Measurements from ENCODE around the gene AJM1. TPM values are rescaled to one million over a fixed set of nuclear protein-coding genes. Genes with fewer than 3 reads are reported as not detected.
"Not testable (repeated sequence)": the region's sequence is repeated elsewhere in the genome, so short reads cannot be mapped to it uniquely, and the experiment has no call there.

The AJM1 gene
- total RNA-seq, 2 donors from 2014 or later = 11.5 to 17.1 TPM

- H3K4me3 ChIP-seq = no peak overlapping the region
- H3K4me1 ChIP-seq = peaks cover 36% of the 10 kb centered on the region
- H3K27me3 ChIP-seq = peaks cover 5% of the 10 kb centered on the region
- peak overlapping the region; percentile 84 for H3K27ac ChIP-seq
- H3K9me3 ChIP-seq = no peaks in the 10 kb centered on the region
- H3K36me3 ChIP-seq = no peaks in the 10 kb centered on the region
- intact Hi-C loops (cut with DNase I) = loop anchor here (10.0 kb wide), 1 partner anchor 45 kb away; the partner anchor contains the start of genes CCDC183 and TMEM141
- no peak for TF ChIP-seq CTCF (IDR thresholded peaks at IDR 0.05)
- DNase-seq = no peak
- no peak overlapping the region for H3K9ac ChIP-seq (ENCODE audit: low read depth in 2 of 2, low read length in 2 of 2)
Measured at GRCh38 chr9:136839229-136840139, 2.8 kb upstream of the AJM1 start.

DNA sequence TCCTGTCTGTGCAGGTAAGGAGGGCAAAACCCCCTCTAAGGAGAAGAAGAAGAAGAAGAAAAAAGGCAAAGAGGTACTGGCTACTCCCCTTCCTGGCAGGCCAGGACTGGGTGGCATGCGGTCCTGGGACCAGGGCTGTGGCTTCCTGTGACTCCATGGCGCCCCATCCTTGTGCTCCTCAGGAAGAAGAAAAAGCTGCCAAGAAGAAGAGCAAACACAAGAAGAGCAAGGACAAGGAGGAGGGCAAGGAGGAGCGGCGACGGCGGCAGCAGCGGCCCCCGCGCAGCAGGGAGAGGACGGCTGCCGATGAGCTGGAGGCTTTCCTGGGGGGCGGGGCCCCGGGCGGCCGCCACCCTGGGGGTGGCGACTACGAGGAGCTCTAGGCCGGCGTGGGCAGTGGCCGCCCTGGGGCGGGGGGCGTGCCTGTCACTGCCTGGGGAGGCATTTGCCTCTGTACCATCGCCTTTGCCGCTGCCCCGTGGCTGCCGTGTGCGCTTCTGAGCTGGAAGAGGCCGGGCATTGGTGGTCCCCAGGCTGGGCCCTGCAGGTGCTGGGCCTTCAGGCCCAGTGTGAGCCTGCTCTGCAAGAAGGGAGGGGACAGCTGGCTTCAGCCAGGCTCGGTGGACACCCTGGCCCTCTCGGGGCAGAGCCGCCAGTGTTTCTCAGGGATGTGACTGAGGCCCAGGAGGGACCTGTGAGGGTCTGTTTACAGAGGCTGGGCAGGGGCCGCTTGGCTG is 2.0 kb upstream of the AJM1 start:
- no peak for TF ChIP-seq CTCF (IDR thresholded peaks at IDR 0.05)
- H3K9ac ChIP-seq (ENCODE audit: low read depth in 2 of 2, low read length in 2 of 2) = peak overlapping the region; percentile 35 to 46
- no peaks in the 10 kb centered on the region for H3K36me3 ChIP-seq
- H3K4me3 ChIP-seq = no peak overlapping the region
- no peak for DNase-seq
- H3K9me3 ChIP-seq = no peaks in the 10 kb centered on the region
- peaks cover 10% of the 10 kb centered on the region for H3K27me3 ChIP-seq
- H3K27ac ChIP-seq = peak overlapping the region; percentile 84
- intact Hi-C loops (cut with DNase I) = loop anchor here (10.0 kb wide), 1 partner anchor 46 kb away; the partner anchor contains the start of genes CCDC183 and TMEM141
- peaks cover 36% of the 10 kb centered on the region for H3K4me1 ChIP-seq

DNA sequence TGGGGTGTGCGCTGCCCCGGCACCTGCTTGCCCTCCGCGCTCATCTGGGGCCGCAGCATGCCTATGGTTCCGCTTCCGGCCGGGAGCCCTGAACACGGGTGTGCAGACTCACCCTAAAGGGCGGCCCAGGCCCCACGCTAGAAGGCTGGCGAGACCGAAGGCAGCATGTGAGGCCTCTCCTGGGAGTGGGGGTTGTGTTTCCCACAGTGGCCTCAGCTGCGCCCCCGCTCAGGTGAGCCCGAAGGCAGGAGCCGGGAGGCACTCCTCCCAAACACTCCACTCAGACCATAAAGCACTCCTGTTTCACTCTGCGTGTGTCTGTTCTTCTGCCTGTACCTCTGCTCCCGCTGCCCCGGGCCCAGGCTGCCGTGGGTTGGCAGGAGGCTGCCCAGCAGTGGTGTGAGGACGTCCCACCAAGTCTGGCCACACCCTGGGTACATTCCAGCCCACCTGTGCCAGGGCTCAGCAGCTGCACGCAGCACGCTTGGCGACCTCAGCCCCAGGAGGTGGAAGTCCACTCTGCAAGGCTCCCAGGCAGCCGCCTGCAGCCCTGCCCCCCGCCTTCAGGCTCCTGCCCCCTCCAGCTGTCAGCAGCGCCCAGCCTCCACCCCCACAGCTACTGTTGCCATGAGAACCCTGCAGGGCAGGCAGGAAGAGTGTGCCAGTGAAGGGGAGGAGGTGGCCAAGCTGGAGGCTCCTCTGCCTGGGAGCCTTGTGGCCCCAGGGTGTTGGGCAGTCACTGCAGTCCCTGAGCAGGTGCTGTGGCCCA is 1.2 kb upstream of the AJM1 start:
- intact Hi-C loops (cut with DNase I) = loop anchor here (10.0 kb wide), 1 partner anchor 46 kb away; the partner anchor contains the start of genes CCDC183 and TMEM141
- peak overlapping the region in 1 of 2 donors; percentile 46 for H3K9ac ChIP-seq (ENCODE audit: low read depth in 2 of 2, low read length in 2 of 2)
- H3K4me3 ChIP-seq = no peak overlapping the region
- peaks cover 15% of the 10 kb centered on the region for H3K27me3 ChIP-seq
- peak; percentile 86 for DNase-seq
- peaks cover 36% of the 10 kb centered on the region for H3K4me1 ChIP-seq
- no peak for TF ChIP-seq CTCF (IDR thresholded peaks at IDR 0.05)
- H3K36me3 ChIP-seq = no peaks in the 10 kb centered on the region
- H3K27ac ChIP-seq = peak overlapping the region; percentile 84
- H3K9me3 ChIP-seq = no peaks in the 10 kb centered on the region

GRCh38 chr9:136841646-136842379 is 465 bp upstream of the AJM1 start:
- Histone ChIP-seq H3K9ac (ENCODE audit: low read depth in 2 of 2, low read length in 2 of 2) (peak overlapping the region; percentile 1 to 44), H3K27ac (peak overlapping the region; percentile 84), H3K27me3 (peaks cover 19% of the 10 kb centered on the region), H3K4me1 (peaks cover 36% of the 10 kb centered on the region), H3K4me3 (peak overlapping the region; percentile 43)
- DNase-seq = peak; percentile 73
- H3K36me3 ChIP-seq, H3K9me3 ChIP-seq: not testable (repeated sequence)
- intact Hi-C loops (cut with DNase I) = loop anchor here (10.0 kb wide), 1 partner anchor 47 kb away; the partner anchor contains the start of genes CCDC183 and TMEM141

DNA sequence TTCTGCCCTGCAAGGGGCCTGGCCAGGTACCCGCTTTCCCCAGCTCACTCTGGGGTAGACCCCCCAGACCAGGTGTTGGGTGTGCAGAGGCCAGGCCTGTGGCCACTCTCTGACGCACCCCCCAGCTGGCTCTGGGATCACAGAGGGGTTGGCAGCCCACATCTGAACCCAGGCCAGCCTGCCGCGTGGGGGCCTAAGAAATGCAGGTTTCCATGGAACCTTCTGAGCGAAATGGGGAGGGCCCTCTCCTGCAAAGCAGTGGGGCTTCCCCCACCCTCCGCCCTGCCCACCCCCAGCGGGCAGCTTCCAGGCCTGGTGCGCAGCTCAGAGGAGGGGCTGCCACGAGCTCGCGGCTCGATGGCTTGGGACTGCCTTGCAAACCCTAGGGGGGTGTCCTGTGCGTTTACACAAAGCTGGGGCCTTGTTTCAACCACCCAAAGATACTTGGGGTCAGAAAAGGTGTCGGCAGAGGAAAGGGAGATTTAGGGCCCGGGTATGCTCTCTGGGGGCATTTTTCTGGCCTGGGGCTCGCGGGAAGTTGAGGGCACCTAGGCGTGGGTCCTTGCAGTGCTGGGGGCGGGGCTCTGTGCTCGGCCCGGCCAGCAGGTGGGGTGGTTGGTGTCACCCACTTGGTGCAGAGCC is 1.0 kb downstream of the AJM1 start:
- intact Hi-C loops (cut with DNase I) = loop anchor here (10.0 kb wide), 1 partner anchor 48 kb away; the partner anchor contains the start of genes CCDC183 and TMEM141
- not testable (repeated sequence) for DNase-seq, H3K27ac ChIP-seq, H3K9me3 ChIP-seq, H3K36me3 ChIP-seq
- Histone ChIP-seq H3K27me3 (peaks cover 19% of the 10 kb centered on the region), H3K4me3 (peak overlapping the region; percentile 43), H3K9ac (ENCODE audit: low read depth in 2 of 2, low read length in 2 of 2) (peak overlapping the region in 1 of 2 donors; percentile 24), H3K4me1 (peaks cover 36% of the 10 kb centered on the region)
